PC-9 (cell line): ENCODE data around the gene SIK3. TPM values are rescaled to one million over a fixed set of nuclear protein-coding genes. Genes with fewer than 3 reads are reported as not detected.

ENCODE experiments used
- BruUV-seq: library from RNA; stranded (reverse); fragments of 400-500 nt; replicated peaks from 2 replicates; lab custom pipeline; 2021; lab: Mats Ljungman, UMichigan
- CTCF ChIA-PET: fragments of 300-600 bp; sonication (Branson Sonifier 250); formaldehyde crosslinking; loops from one replicate; lab custom pipeline; 2022; ENCODE audit warnings: antibody characterized with exemption; lab: Charles Lee
- POLR2A ChIA-PET: fragments of 300-600 bp; sonication (Branson Sonifier 250); formaldehyde crosslinking; loops from one replicate; lab custom pipeline; 2022; ENCODE audit warnings: antibody characterized with exemption; ENCODE audit not compliant: unreplicated experiment; lab: Charles Lee
- DNase-seq, 2 experiments: peaks; one replicate each; pipeline versions ENCODE4 v3.0.0 to v3.0.0-alpha.2; 2015 to 2022; ENCODE audit warnings: mixed read lengths in 1 of 2
- H2AFZ ChIP-seq: fragments of 200-600 bp; sonication (generic); 2 replicates; pipeline ENCODE4 v1.8.1; 2017; ENCODE audit warnings: antibody characterized with exemption
- H3F3A ChIP-seq: fragments of 200-600 bp; sonication (generic); 2 replicates; pipeline ENCODE4 v1.8.1; 2017; ENCODE audit warnings: antibody characterized with exemption, mild to moderate bottlenecking, low read depth; ENCODE audit not compliant: insufficient read depth
- H3K27ac ChIP-seq: fragments of 200-600 bp; sonication (generic); 2 replicates; pipeline ENCODE4 v1.6.1; 2016; ENCODE audit warnings: mixed run types
- H3K27me3 ChIP-seq: fragments of 200-600 bp; sonication (generic); 2 replicates; pipeline ENCODE4 v1.6.1; 2016; ENCODE audit warnings: low read depth, mixed run types; ENCODE audit not compliant: insufficient read depth
- H3K36me3 ChIP-seq: fragments of 200-600 bp; sonication (generic); 2 replicates; pipeline ENCODE4 v1.6.1; 2016; ENCODE audit warnings: low read depth, mixed run types
- H3K4me1 ChIP-seq: fragments of 200-600 bp; sonication (generic); replicated peaks from 2 replicates; pipeline ENCODE4 v1.6.1; 2016; ENCODE audit warnings: mixed run types; ENCODE audit not compliant: insufficient read depth
- H3K4me2 ChIP-seq: fragments of 200-600 bp; sonication (generic); 2 replicates; pipeline ENCODE4 v1.6.1; 2017; ENCODE audit warnings: mixed run types
- H3K4me3 ChIP-seq: fragments of 200-600 bp; sonication (generic); 2 replicates; pipeline ENCODE4 v1.6.1; 2016; ENCODE audit warnings: mixed run types
- H3K79me2 ChIP-seq: fragments of 200-600 bp; sonication (generic); 2 replicates; pipeline ENCODE4 v1.6.1; 2017; ENCODE audit warnings: low read depth, mixed run types
- H3K9me2 ChIP-seq: fragments of 200-600 bp; sonication (generic); 2 replicates; pipeline ENCODE4 v1.8.1; 2017; ENCODE audit warnings: mild to moderate bottlenecking; ENCODE audit not compliant: insufficient read depth
- H3K9me3 ChIP-seq: fragments of 200-600 bp; sonication (generic); 2 replicates; pipeline ENCODE4 v1.8.1; 2016; ENCODE audit warnings: low read depth; ENCODE audit not compliant: insufficient read depth
- H4K20me1 ChIP-seq: fragments of 200-600 bp; sonication (generic); 2 replicates; pipeline ENCODE4 v1.8.1; 2017; ENCODE audit not compliant: insufficient read depth
- CTCF ChIP-seq: fragments of 200-600 bp; sonication (generic); conservative IDR thresholded peaks from 2 replicates; pipeline ENCODE4 v1.6.1; 2017; ENCODE audit warnings: mixed run types, antibody characterized with exemption, mild to moderate bottlenecking, moderate library complexity
- EZH2 ChIP-seq: fragments of 200-600 bp; sonication (generic); IDR thresholded peaks from 2 replicates; pipeline ENCODE4 v1.8.0; 2017; ENCODE audit warnings: antibody characterized with exemption, low read depth
- intact Hi-C: fragments of 100-400 bp; cut with micrococcal nuclease; formaldehyde crosslinking; loops from one replicate; pipeline ENCODE4 v1.10.0; 2022; ENCODE audit not compliant: unreplicated experiment
- total RNA-seq: library from RNA; stranded (reverse); gene quantifications from 2 replicates; pipeline ENCODE4 v1.2.3, GENCODE V29; 2021

Gene SIK3
- total RNA-seq, 1 experiment from 2014 or later = 30.2 TPM

- DNase-seq = no peak
- no peaks in the 10 kb centered on the region for H3K36me3 ChIP-seq
- H3K27me3 ChIP-seq = no peaks in the 10 kb centered on the region
- no peak overlapping the region for H2AFZ ChIP-seq
- no peak overlapping the region for H3K27ac ChIP-seq
- no peak overlapping the region for H3K4me2 ChIP-seq
- H3K4me1 ChIP-seq = peaks cover 8% of the 10 kb centered on the region
- H3K79me2 ChIP-seq = no peaks in the 10 kb centered on the region
- intact Hi-C loops = no loop called here
- H3K9me2 ChIP-seq = no peaks in the 10 kb centered on the region
- peaks cover 4% of the 10 kb centered on the region; the same call in 1 of the 2 replicates for H4K20me1 ChIP-seq
- H3K9me3 ChIP-seq = no peaks in the 10 kb centered on the region
- H3F3A ChIP-seq = 0 out of 2 replicates have a peak, but pooled peaks cover 4% of the 10 kb centered on the region
- ChIA-PET CTCF (no interaction called here), POLR2A (no interaction called here)
- H3K4me3 ChIP-seq = no peak overlapping the region
- TF ChIP-seq EZH2 (no peak), CTCF (no peak)
- no TSS peak for BruUV-seq
Measured at GRCh38 chr11:116916052-116916451, 182.2 kb downstream of the SIK3 start.

- intact Hi-C loops = no loop called here
- Histone ChIP-seq H3K36me3 (no peaks in the 10 kb centered on the region), H3F3A (peaks cover 6% of the 10 kb centered on the region; the same call in 1 of the 2 replicates), H3K4me2 (no peak overlapping the region), H3K9me3 (no peaks in the 10 kb centered on the region), H3K9me2 (no peaks in the 10 kb centered on the region), H3K27ac (no peak overlapping the region), H3K27me3 (no peaks in the 10 kb centered on the region), H2AFZ (no peak overlapping the region), H3K4me1 (peaks cover 30% of the 10 kb centered on the region), H3K79me2 (peaks cover 3% of the 10 kb centered on the region; the same call in 1 of the 2 replicates), H3K4me3 (no peak overlapping the region), H4K20me1 (no peaks in the 10 kb centered on the region)
- TF ChIP-seq EZH2 (no peak), CTCF (no peak)
- DNase-seq = peak in 1 of 2 experiments; percentile 81
- POLR2A ChIA-PET = no interaction called here
- BruUV-seq = no TSS peak
- CTCF ChIA-PET = no interaction called here
Measured at GRCh38 chr11:116913000-116913399, 185.2 kb downstream of the SIK3 start.

- intact Hi-C loops = no loop called here
- no peaks in the 10 kb centered on the region for H3K9me3 ChIP-seq
- H3K4me3 ChIP-seq = no peak overlapping the region
- H3K4me1 ChIP-seq = peaks cover 30% of the 10 kb centered on the region
- peaks cover 6% of the 10 kb centered on the region; the same call in 1 of the 2 replicates for H3F3A ChIP-seq
- H3K4me2 ChIP-seq = no peak overlapping the region
- no peak overlapping the region for H3K27ac ChIP-seq
- TF ChIP-seq EZH2 (no peak), CTCF (no peak)
- H3K9me2 ChIP-seq = no peaks in the 10 kb centered on the region
- peaks cover 6% of the 10 kb centered on the region; the same call in 1 of the 2 replicates for H3K79me2 ChIP-seq
- ChIA-PET POLR2A (no interaction called here), CTCF (no interaction called here)
- no peaks in the 10 kb centered on the region for H3K27me3 ChIP-seq
- H3K36me3 ChIP-seq = no peaks in the 10 kb centered on the region
- BruUV-seq = no TSS peak
- no peak overlapping the region for H2AFZ ChIP-seq
- no peak for DNase-seq
- no peaks in the 10 kb centered on the region for H4K20me1 ChIP-seq
Measured at GRCh38 chr11:116911976-116912734, 186.1 kb downstream of the SIK3 start.
